ENCODE measurements around the gene BMPR1A.
A peak's percentile ranks its signal among the peaks of the same experiment; 100 is the strongest.

The BMPR1A gene

DNA sequence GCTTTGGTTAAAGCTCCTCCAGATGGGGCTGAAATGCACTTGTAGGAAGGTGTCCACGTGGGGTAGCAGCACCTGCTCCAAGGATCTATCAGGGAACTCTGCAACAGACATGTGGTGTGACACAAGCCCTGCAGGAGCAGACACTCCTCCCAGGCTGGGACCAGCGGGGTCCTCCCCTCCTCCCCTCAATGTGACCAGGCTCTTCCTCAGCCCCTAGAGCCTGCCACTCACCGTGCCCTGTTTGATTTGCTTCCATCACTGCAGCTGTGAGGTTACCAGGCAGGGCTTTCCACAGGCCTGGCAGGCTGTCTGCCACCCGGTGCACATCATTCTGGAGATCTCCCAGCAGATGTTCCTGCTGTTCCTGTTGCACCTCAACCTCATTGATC is 187.6 kb downstream of the BMPR1A start:
- Histone ChIP-seq H4K8ac (ENCODE audit: low read depth, low read length) (no peak overlapping the region), H3K9ac (ENCODE audit: low read length) (no peak overlapping the region), H3K36me3 (ENCODE audit: control insufficient read depth, insufficient read depth, low read length) (no peaks in the 10 kb centered on the region), H3K27ac (ENCODE audit: low read depth, low read length) (no peak overlapping the region), H3K27me3 (ENCODE audit: insufficient read depth, low read length, poor library complexity) (no peaks in the 10 kb centered on the region), H3K4me2 (ENCODE audit: low read length) (no peak overlapping the region), H3K18ac (ENCODE audit: low read length) (no peak overlapping the region), H3K79me1 (ENCODE audit: low read length) (no peaks in the 10 kb centered on the region), H2BK15ac (replicated peaks; ENCODE audit: low read depth) (no peak overlapping the region), H3K23ac (ENCODE audit: low read length) (no peak overlapping the region), H2BK120ac (ENCODE audit: low read depth, low read length) (no peak overlapping the region), H3K79me2 (ENCODE audit: control insufficient read depth, insufficient read depth, low read length) (no peaks in the 10 kb centered on the region), H3K4me3 (ENCODE audit: low read length) (no peak overlapping the region), H3K4me1 (ENCODE audit: control insufficient read depth, low read depth, low read length) (no peaks in the 10 kb centered on the region), H3K4ac (ENCODE audit: low read depth, low read length) (no peak overlapping the region), H2BK5ac (ENCODE audit: low read length) (no peak overlapping the region), H3K56ac (ENCODE audit: low read length) (no peak overlapping the region), H2AK5ac (ENCODE audit: low read length) (no peak overlapping the region), H4K5ac (ENCODE audit: low read length) (no peak overlapping the region)
- WGBS (ENCODE audit: extremely low coverage, insufficient coverage, low lambda C conversion rate), result no CpG with 5 or more reads among the region's 4 CpGs
- no peak for DNase-seq

DNA sequence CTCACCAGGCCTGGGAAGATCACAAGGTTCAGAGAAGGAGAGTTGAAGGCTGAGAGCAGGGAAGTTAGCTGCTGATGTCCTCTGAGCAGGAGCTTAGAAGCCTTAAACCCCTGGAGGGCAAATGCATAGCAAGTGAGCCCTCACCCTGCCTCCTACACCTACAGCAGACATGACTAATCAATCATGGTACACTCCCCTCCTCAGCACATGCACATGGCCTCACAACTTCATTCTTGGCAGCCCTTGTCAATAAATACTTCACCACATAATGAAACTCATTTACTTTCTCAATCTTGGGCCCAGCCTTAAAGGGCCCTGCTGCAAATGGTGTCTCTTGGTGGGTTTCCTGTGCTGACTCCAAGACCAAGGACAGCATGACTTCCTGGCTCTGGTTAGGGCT is 188.1 kb downstream of the BMPR1A start:
- Histone ChIP-seq H3K18ac (ENCODE audit: low read length) (no peak overlapping the region), H3K4me1 (ENCODE audit: control insufficient read depth, low read depth, low read length) (no peaks in the 10 kb centered on the region), H3K79me1 (ENCODE audit: low read length) (no peaks in the 10 kb centered on the region), H2BK15ac (replicated peaks; ENCODE audit: low read depth) (no peak overlapping the region), H3K27ac (ENCODE audit: low read depth, low read length) (no peak overlapping the region), H3K4ac (ENCODE audit: low read depth, low read length) (no peak overlapping the region), H2BK5ac (ENCODE audit: low read length) (no peak overlapping the region), H3K4me2 (ENCODE audit: low read length) (no peak overlapping the region), H3K36me3 (ENCODE audit: control insufficient read depth, insufficient read depth, low read length) (no peaks in the 10 kb centered on the region), H3K4me3 (ENCODE audit: low read length) (no peak overlapping the region), H3K9ac (ENCODE audit: low read length) (no peak overlapping the region), H2BK120ac (ENCODE audit: low read depth, low read length) (no peak overlapping the region), H3K79me2 (ENCODE audit: control insufficient read depth, insufficient read depth, low read length) (no peaks in the 10 kb centered on the region), H3K27me3 (ENCODE audit: insufficient read depth, low read length, poor library complexity) (no peaks in the 10 kb centered on the region), H4K8ac (ENCODE audit: low read depth, low read length) (no peak overlapping the region), H3K23ac (ENCODE audit: low read length) (no peak overlapping the region), H2AK5ac (ENCODE audit: low read length) (no peak overlapping the region), H3K56ac (ENCODE audit: low read length) (no peak overlapping the region), H4K5ac (ENCODE audit: low read length) (no peak overlapping the region)
- peak; percentile 63 for DNase-seq

DNA sequence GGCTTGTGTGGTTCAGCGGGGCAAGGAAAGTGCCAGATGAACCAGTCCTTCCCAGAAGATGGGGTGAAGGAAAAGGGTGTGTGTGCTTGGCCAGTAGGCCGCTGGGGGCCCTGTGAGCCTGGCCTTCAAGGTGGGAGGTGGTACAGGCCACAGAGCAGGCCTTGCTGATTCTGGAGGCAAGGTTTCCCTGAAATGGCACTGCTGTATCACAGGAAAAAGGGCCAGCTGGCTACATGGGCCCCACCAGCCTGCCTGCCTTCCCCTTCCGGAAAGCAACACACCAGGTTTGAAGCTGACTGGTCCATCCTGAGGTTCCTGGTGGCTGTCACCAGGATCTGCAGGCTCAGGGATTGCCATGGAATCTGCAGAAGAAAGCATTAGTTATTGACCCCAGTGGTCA is 188.5 kb downstream of the BMPR1A start:
- H3K36me3 ChIP-seq (ENCODE audit: control insufficient read depth, insufficient read depth, low read length), result no peaks in the 10 kb centered on the region
- no peak overlapping the region for H2BK120ac ChIP-seq (ENCODE audit: low read depth, low read length)
- no peak overlapping the region for H4K5ac ChIP-seq (ENCODE audit: low read length)
- H3K4me2 ChIP-seq (ENCODE audit: low read length), result no peak overlapping the region
- peak overlapping the region; percentile 10 for H3K56ac ChIP-seq (ENCODE audit: low read length)
- no peak overlapping the region for H2AK5ac ChIP-seq (ENCODE audit: low read length)
- no peak overlapping the region for H2BK15ac ChIP-seq (replicated peaks; ENCODE audit: low read depth)
- H3K27ac ChIP-seq (ENCODE audit: low read depth, low read length), result no peak overlapping the region
- H3K4me1 ChIP-seq (ENCODE audit: control insufficient read depth, low read depth, low read length), result no peaks in the 10 kb centered on the region
- no peak overlapping the region for H3K4ac ChIP-seq (ENCODE audit: low read depth, low read length)
- H3K23ac ChIP-seq (ENCODE audit: low read length), result no peak overlapping the region
- H3K9ac ChIP-seq (ENCODE audit: low read length), result no peak overlapping the region
- H3K18ac ChIP-seq (ENCODE audit: low read length), result no peak overlapping the region
- no peak overlapping the region for H2BK5ac ChIP-seq (ENCODE audit: low read length)
- H3K79me2 ChIP-seq (ENCODE audit: control insufficient read depth, insufficient read depth, low read length), result no peaks in the 10 kb centered on the region
- no peak overlapping the region for H4K8ac ChIP-seq (ENCODE audit: low read depth, low read length)
- no CpG with 5 or more reads among the region's 3 CpGs for WGBS (ENCODE audit: extremely low coverage, insufficient coverage, low lambda C conversion rate)
- no peaks in the 10 kb centered on the region for H3K27me3 ChIP-seq (ENCODE audit: insufficient read depth, low read length, poor library complexity)
- H3K4me3 ChIP-seq (ENCODE audit: low read length), result no peak overlapping the region
- no peaks in the 10 kb centered on the region for H3K79me1 ChIP-seq (ENCODE audit: low read length)
- no peak for DNase-seq

DNA sequence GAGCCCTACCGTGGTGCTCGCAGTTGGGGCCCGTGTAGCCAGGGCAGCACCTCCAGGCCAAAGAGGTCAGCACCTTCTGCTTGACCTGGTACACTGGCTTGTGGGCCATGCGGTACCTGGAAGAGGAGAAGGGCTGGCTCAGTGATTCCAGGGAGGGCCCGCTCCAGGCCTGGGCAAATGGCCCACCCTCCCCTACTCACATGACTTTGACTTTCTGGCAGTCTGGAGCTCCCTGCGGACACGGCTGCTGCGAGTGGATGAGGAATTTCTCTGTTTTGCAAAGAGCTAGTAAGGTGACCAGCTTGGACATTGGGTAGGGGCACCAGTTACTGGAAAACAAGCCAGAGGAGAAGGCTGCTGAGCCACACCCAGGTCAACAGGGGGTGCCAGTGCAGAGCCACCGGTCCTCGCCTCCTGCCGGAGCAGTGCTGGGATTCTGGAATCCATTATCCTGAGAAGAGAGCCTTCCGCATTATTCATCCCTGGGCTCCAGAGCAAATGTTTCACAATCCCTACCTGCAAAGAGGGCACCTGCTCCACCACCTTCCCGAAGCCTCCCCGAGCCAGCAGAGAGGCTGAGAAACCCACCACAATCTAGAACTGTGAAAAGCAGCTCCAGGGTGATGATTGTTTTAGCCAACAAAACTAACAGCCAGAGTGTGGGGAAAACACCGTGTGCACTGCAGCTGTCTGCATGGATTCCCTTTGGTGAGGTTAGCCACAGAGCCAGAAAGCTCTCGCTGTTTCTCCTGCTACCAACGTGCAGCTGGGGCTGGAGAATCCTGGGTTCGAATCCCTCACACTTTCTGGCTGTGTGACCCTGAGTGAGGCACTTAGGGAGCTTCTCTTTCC is 189.2 kb downstream of the BMPR1A start:
- H3K56ac ChIP-seq (ENCODE audit: low read length), result peak overlapping the region; percentile 11
- no peak overlapping the region for H3K4me2 ChIP-seq (ENCODE audit: low read length)
- H2AK5ac ChIP-seq (ENCODE audit: low read length), result no peak overlapping the region
- no peak overlapping the region for H4K8ac ChIP-seq (ENCODE audit: low read depth, low read length)
- H4K5ac ChIP-seq (ENCODE audit: low read length), result no peak overlapping the region
- WGBS (ENCODE audit: extremely low coverage, insufficient coverage, low lambda C conversion rate), result no CpG with 5 or more reads among the region's 18 CpGs
- no peaks in the 10 kb centered on the region for H3K36me3 ChIP-seq (ENCODE audit: control insufficient read depth, insufficient read depth, low read length)
- no peaks in the 10 kb centered on the region for H3K4me1 ChIP-seq (ENCODE audit: control insufficient read depth, low read depth, low read length)
- no peak overlapping the region for H2BK5ac ChIP-seq (ENCODE audit: low read length)
- no peak overlapping the region for H2BK15ac ChIP-seq (replicated peaks; ENCODE audit: low read depth)
- no peak overlapping the region for H3K23ac ChIP-seq (ENCODE audit: low read length)
- H3K4me3 ChIP-seq (ENCODE audit: low read length), result no peak overlapping the region
- no peaks in the 10 kb centered on the region for H3K79me2 ChIP-seq (ENCODE audit: control insufficient read depth, insufficient read depth, low read length)
- no peak overlapping the region for H3K4ac ChIP-seq (ENCODE audit: low read depth, low read length)
- no peak overlapping the region for H3K9ac ChIP-seq (ENCODE audit: low read length)
- H3K18ac ChIP-seq (ENCODE audit: low read length), result no peak overlapping the region
- H3K27me3 ChIP-seq (ENCODE audit: insufficient read depth, low read length, poor library complexity), result no peaks in the 10 kb centered on the region
- no peaks in the 10 kb centered on the region for H3K79me1 ChIP-seq (ENCODE audit: low read length)
- no peak overlapping the region for H2BK120ac ChIP-seq (ENCODE audit: low read depth, low read length)
- DNase-seq, result peak; percentile 87
- H3K27ac ChIP-seq (ENCODE audit: low read depth, low read length), result no peak overlapping the region

DNA sequence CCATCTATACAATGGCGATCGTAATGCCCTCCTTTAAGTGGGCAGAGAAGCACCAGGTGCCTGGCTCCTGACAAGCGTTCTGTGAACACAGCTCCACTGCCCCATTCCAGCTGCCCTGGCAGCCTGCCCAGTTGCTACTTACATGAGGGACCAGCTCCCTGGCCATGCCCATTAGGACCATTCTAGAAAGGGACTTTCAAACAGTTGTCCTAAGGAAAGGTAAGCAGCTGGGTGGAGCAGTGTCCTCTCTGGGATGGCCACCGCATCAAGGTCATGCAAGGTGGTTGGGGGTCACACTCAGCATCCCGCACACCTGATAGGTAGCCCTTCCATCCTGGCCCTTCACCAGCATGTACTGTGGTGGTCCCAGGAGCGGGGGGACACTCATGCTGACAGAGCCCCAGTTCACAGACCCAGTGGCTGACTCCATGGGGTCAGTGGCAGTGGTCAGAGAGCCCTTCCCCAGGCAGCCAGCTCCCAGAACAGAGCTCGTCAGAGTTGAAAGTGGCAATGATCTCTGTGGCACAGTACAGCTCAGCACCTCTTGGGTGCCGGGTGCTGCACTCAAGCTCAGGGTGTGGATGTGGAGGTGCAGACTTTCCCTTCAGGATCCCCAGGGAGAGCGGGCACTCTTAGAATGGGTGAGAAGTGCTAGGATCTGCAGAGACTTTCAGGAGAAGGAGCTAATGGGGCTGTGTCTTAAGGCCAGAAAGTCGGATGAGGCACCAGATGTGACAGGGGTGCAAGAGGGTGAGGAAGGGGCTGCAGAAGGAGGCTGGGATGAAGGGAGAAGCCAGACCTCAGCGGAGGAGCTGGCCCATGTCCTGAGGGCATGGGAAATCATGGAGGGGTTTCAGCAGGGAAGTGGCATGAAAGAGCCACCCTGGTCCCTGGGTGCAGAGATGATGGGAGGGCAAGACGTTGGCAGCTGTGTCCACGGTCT is 190.1 kb downstream of the BMPR1A start:
- no peaks in the 10 kb centered on the region for H3K36me3 ChIP-seq (ENCODE audit: control insufficient read depth, insufficient read depth, low read length)
- no peaks in the 10 kb centered on the region for H3K27me3 ChIP-seq (ENCODE audit: insufficient read depth, low read length, poor library complexity)
- no peak for DNase-seq
- H3K4me2 ChIP-seq (ENCODE audit: low read length), result no peak overlapping the region
- no peak overlapping the region for H4K8ac ChIP-seq (ENCODE audit: low read depth, low read length)
- H3K4me3 ChIP-seq (ENCODE audit: low read length), result no peak overlapping the region
- no peak overlapping the region for H3K27ac ChIP-seq (ENCODE audit: low read depth, low read length)
- no peak overlapping the region for H3K4ac ChIP-seq (ENCODE audit: low read depth, low read length)
- no peaks in the 10 kb centered on the region for H3K79me2 ChIP-seq (ENCODE audit: control insufficient read depth, insufficient read depth, low read length)
- H2BK15ac ChIP-seq (replicated peaks; ENCODE audit: low read depth), result no peak overlapping the region
- H3K18ac ChIP-seq (ENCODE audit: low read length), result no peak overlapping the region
- WGBS (ENCODE audit: extremely low coverage, insufficient coverage, low lambda C conversion rate), result no CpG with 5 or more reads among the region's 13 CpGs
- H2BK5ac ChIP-seq (ENCODE audit: low read length), result no peak overlapping the region
- H3K56ac ChIP-seq (ENCODE audit: low read length), result no peak overlapping the region
- H3K79me1 ChIP-seq (ENCODE audit: low read length), result no peaks in the 10 kb centered on the region
- H2AK5ac ChIP-seq (ENCODE audit: low read length), result no peak overlapping the region
- no peak overlapping the region for H2BK120ac ChIP-seq (ENCODE audit: low read depth, low read length)
- H3K4me1 ChIP-seq (ENCODE audit: control insufficient read depth, low read depth, low read length), result no peaks in the 10 kb centered on the region
- H3K9ac ChIP-seq (ENCODE audit: low read length), result no peak overlapping the region
- H3K23ac ChIP-seq (ENCODE audit: low read length), result no peak overlapping the region
- no peak overlapping the region for H4K5ac ChIP-seq (ENCODE audit: low read length)
